DOHH2 (cell line): ENCODE measurements around the gene MCF2L.

Experiments
- H3F3A ChIP-seq: fragments of 200-600 bp; sonication (generic), shearing (Covaris generic); 2 replicates; pipeline ENCODE4 v1.6.0; 2016; ENCODE audit warnings: antibody characterized with exemption, mild to moderate bottlenecking; ENCODE audit not compliant: control insufficient read depth, insufficient read depth
- H3K27ac ChIP-seq: fragments of 200-600 bp; sonication (generic); 2 replicates; pipeline ENCODE4 v1.5.1; 2014; ENCODE audit warnings: low read depth, mild to moderate bottlenecking, low read length, moderate library complexity
- H3K27me3 ChIP-seq: fragments of 200-600 bp; sonication (generic); 2 replicates; pipeline ENCODE4 v1.6.1; 2014; ENCODE audit warnings: mild to moderate bottlenecking, low read length, mixed read lengths; ENCODE audit not compliant: control insufficient read depth
- H3K36me3 ChIP-seq: fragments of 200-600 bp; sonication (generic); 2 replicates; pipeline ENCODE4 v1.6.1; 2014; ENCODE audit warnings: mild to moderate bottlenecking, low read length, moderate library complexity, mixed read lengths; ENCODE audit not compliant: control insufficient read depth
- H3K4me1 ChIP-seq: fragments of 200-600 bp; sonication (generic); 2 replicates; pipeline ENCODE4 v1.6.1; 2014; ENCODE audit warnings: mild to moderate bottlenecking, low read length, mixed read lengths; ENCODE audit not compliant: control insufficient read depth
- H3K4me2 ChIP-seq: fragments of 200-600 bp; sonication (generic); 2 replicates; pipeline ENCODE4 v1.6.0; 2014; ENCODE audit warnings: mild to moderate bottlenecking, low read length, moderate library complexity
- H3K4me3 ChIP-seq: fragments of 200-600 bp; sonication (generic); 2 replicates; pipeline ENCODE4 v1.5.1; 2014; ENCODE audit warnings: mild to moderate bottlenecking, low read length, mixed read lengths
- H3K79me2 ChIP-seq: fragments of 200-600 bp; sonication (generic); 2 replicates; pipeline ENCODE4 v1.6.1; 2014; ENCODE audit warnings: mild to moderate bottlenecking, low read length, mixed read lengths; ENCODE audit not compliant: control insufficient read depth
- H3K9me2 ChIP-seq: fragments of 200-600 bp; sonication (generic); replicated peaks from 2 replicates; pipeline ENCODE4 v1.6.1; 2014; ENCODE audit warnings: mild to moderate bottlenecking, low read length, mixed read lengths; ENCODE audit not compliant: control insufficient read depth
- H3K9me3 ChIP-seq: fragments of 200-600 bp; sonication (generic); 2 replicates; pipeline ENCODE4 v1.6.1; 2014; ENCODE audit warnings: antibody characterized with exemption, low read length, mixed read lengths; ENCODE audit not compliant: control insufficient read depth, insufficient read depth
- H4K20me1 ChIP-seq: fragments of 200-600 bp; sonication (generic); 2 replicates; pipeline ENCODE4 v1.6.0; 2014; ENCODE audit warnings: low read depth, mild to moderate bottlenecking, antibody characterized with exemption, low read length, moderate library complexity; ENCODE audit not compliant: control insufficient read depth, insufficient read depth
- EZH2phosphoT487 ChIP-seq: fragments of 200-600 bp; sonication (generic); IDR thresholded peaks from 2 replicates; pipeline ENCODE4 v1.6.1; 2017; ENCODE audit warnings: borderline replicate concordance, mild to moderate bottlenecking, antibody characterized with exemption, low read length, moderate library complexity, mixed read lengths
- TF ChIP-seq, protein P1 (sequence below): fragments of 200-600 bp; sonication (generic); IDR thresholded peaks from one replicate; pipeline ENCODE4 v1.5.1; 2014; ENCODE audit warnings: antibody characterized with exemption, mild to moderate bottlenecking, low read depth, low read length; ENCODE audit not compliant: poor library complexity, severe bottlenecking

The MCF2L gene

DNA sequence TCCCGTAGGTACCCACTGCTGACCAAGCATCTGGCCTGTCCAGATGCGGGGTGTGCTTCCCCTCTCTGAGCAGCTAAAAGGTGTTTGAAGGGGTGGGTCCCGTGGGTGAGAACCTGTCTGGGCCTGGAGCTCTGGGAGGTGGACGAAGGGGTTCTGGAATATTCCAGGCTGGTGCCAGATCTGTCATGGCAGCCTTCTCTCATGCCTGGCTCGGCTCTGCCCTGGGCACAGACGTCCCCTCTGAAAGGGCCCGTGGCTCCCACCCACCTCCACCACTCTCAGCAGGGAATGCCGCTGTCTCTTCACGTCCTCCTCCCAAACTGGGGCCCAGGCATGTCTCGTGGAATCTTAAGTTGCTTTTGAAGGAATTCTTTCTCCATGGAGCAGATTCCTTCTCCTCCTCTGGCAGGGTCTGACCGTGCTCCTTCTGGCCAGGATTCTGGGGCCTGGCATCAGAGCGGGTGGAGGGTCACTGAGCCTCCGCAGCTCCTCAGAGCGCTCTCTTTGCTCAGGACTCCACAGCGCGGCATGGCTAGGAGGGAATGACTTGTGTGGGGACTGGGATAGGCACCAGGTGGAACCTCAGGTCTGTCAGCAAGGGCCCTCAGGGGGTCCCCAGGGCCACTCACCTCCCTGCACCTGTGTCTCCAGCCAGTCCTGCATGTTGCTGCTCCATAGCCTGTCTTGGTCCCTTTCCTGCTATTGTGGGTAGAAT, 5.9 kb upstream of the MCF2L start:
- Histone ChIP-seq H3K27ac (no peak overlapping the region), H3K27me3 (no peaks in the 10 kb centered on the region), H3K9me3 (no peaks in the 10 kb centered on the region), H3K4me2 (no peak overlapping the region), H4K20me1 (no peaks in the 10 kb centered on the region), H3F3A (no peaks in the 10 kb centered on the region), H3K4me3 (no peak overlapping the region), H3K36me3 (no peaks in the 10 kb centered on the region), H3K79me2 (no peaks in the 10 kb centered on the region), H3K9me2 (no peaks in the 10 kb centered on the region), H3K4me1 (no peaks in the 10 kb centered on the region)
- TF ChIP-seq, protein P1, sequence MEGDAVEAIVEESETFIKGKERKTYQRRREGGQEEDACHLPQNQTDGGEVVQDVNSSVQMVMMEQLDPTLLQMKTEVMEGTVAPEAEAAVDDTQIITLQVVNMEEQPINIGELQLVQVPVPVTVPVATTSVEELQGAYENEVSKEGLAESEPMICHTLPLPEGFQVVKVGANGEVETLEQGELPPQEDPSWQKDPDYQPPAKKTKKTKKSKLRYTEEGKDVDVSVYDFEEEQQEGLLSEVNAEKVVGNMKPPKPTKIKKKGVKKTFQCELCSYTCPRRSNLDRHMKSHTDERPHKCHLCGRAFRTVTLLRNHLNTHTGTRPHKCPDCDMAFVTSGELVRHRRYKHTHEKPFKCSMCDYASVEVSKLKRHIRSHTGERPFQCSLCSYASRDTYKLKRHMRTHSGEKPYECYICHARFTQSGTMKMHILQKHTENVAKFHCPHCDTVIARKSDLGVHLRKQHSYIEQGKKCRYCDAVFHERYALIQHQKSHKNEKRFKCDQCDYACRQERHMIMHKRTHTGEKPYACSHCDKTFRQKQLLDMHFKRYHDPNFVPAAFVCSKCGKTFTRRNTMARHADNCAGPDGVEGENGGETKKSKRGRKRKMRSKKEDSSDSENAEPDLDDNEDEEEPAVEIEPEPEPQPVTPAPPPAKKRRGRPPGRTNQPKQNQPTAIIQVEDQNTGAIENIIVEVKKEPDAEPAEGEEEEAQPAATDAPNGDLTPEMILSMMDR, result no peak
- no peak for TF ChIP-seq EZH2phosphoT487

GRCh38 chr13:112963641-112964040, 5.4 kb upstream of the MCF2L start:
- H3F3A ChIP-seq, result no peaks in the 10 kb centered on the region
- H3K9me3 ChIP-seq, result no peaks in the 10 kb centered on the region
- no peaks in the 10 kb centered on the region for H3K79me2 ChIP-seq
- no peak overlapping the region for H3K27ac ChIP-seq
- H3K9me2 ChIP-seq, result no peaks in the 10 kb centered on the region
- peaks cover 4% of the 10 kb centered on the region for H3K4me1 ChIP-seq
- no peak overlapping the region for H3K4me2 ChIP-seq
- peaks cover 3% of the 10 kb centered on the region; the same call in 1 of the 2 replicates for H3K27me3 ChIP-seq
- TF ChIP-seq EZH2phosphoT487, result no peak
- TF ChIP-seq, protein P1, result no peak
- no peaks in the 10 kb centered on the region for H3K36me3 ChIP-seq
- no peak overlapping the region for H3K4me3 ChIP-seq
- H4K20me1 ChIP-seq, result no peaks in the 10 kb centered on the region

DNA sequence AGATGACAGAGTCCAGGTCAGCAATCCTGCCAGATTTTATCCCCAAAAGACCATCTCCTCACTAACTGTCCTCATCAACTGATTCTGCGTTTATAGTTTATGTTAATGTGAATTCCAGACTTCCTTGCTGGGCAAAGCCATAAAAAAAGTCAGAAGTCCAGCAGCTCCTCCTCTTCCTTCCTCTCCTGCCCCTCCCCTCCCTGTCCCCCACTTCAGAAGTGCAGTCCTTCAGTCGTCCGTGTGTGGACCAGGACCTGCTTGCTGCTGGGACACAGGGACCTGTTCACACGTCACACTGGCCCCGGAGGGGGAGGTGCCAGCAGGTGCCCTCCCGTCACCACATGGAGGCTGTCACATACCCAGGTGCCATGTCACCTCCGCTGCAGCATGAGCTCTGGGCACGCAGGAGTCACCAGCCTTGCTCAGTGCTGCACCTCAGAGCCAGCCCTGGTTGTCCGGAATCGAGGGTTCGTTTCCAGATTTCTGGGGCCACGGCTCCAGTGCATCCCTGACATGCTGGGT, 4.0 kb upstream of the MCF2L start:
- Histone ChIP-seq H3K27me3 (peaks cover 12% of the 10 kb centered on the region), H3K4me1 (peaks cover 13% of the 10 kb centered on the region), H3K79me2 (no peaks in the 10 kb centered on the region), H3K4me3 (no peak overlapping the region), H3K9me2 (no peaks in the 10 kb centered on the region), H3F3A (no peaks in the 10 kb centered on the region), H3K9me3 (no peaks in the 10 kb centered on the region), H3K4me2 (no peak overlapping the region), H3K27ac (no peak overlapping the region), H3K36me3 (no peaks in the 10 kb centered on the region), H4K20me1 (no peaks in the 10 kb centered on the region)
- TF ChIP-seq EZH2phosphoT487, result no peak
- TF ChIP-seq, protein P1, result no peak
